ENCODE measurements around the gene SMC4.

SMC4 gene

DNA sequence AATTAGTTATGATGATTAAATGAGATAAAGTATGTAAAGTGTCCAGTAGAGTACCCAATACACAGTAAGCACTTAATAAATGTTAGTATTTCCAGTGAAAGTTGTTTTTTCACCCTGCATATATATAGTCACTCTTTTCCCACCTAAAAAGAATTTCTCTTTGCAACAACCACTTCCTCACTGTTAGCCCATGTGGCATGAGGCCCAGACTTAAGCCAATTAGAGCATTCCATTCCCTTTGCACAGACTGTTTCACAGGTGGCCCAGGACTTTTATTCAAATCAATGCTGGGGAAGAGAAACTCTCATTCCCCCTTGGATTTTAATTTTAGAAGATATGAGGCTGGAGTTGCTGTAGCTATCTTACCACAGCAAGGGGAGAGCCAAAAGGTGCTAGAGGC lies 4.2 kb upstream of the SMC4 start:
- no peak for DNase-seq (ENCODE audit: low read depth)

DNA sequence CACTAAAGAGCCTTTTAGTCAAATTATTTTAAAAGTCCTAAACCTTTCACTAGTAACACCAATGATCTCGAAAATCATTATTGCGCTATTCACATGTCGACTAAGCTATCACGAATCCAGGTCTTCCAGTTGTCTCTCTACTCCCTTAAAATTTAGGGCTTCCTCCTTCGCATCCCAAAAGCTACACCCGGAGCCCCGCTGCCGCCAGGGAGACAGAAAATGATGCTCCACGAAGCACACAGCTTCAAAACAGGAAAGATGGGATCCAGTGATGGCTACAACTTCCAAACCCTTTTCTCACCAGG lies 678 bp upstream of the SMC4 start:
- no peak for DNase-seq (ENCODE audit: low read depth)

DNA sequence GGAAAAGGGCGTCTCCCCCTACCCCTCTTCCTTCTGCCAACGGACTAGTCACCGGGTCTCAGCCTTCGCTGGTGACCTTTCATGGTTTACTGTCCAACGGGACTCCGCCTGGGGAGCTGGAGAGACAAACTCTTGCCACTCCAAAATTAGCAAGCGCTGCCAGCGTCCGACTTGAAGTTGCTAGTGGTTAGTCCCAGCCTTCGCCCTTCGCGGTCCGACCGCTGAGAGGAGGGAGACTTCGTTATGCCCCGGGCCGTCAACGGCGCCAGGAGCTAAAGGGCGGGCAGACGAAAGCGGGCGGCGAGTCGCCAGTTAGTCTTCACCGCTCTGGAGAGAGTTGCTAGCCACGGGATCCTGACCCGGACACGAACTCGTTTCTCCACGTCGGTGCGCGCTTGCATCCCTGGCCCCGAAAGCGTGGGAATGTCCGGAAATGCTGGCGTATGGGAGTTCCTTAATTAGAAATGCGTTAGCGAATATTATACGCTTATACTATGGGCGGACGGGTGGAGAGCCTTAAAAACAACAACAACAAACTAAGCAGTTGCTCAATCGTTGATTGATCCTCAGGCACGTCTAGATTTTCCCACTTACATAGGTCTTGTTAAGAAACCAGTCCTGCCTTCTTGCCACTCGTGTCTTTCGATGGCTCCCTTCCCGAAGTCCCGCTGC lies 716 bp downstream of the SMC4 start:
- DNase-seq (ENCODE audit: low read depth) = no peak

DNA sequence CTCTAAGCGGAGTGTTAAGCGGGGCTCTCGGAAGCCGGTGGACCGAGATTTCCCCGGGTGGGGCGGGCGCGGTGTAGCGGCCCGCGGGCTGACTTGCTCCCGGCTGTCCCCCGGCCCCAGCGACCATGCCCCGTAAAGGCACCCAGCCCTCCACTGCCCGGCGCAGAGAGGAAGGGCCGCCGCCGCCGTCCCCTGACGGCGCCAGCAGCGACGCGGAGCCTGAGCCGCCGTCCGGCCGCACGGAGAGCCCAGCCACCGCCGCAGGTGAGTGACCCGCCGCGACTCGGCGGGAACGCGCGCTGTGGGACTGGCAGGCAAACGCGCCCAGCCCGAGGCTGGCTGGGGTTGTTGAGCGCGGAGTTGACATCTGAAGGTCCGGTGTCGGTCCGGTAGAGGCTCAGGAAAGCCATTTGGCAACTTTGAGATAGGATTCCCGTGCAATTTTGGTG lies 1.3 kb downstream of the SMC4 start:
- DNase-seq (ENCODE audit: low read depth) = no peak

DNA sequence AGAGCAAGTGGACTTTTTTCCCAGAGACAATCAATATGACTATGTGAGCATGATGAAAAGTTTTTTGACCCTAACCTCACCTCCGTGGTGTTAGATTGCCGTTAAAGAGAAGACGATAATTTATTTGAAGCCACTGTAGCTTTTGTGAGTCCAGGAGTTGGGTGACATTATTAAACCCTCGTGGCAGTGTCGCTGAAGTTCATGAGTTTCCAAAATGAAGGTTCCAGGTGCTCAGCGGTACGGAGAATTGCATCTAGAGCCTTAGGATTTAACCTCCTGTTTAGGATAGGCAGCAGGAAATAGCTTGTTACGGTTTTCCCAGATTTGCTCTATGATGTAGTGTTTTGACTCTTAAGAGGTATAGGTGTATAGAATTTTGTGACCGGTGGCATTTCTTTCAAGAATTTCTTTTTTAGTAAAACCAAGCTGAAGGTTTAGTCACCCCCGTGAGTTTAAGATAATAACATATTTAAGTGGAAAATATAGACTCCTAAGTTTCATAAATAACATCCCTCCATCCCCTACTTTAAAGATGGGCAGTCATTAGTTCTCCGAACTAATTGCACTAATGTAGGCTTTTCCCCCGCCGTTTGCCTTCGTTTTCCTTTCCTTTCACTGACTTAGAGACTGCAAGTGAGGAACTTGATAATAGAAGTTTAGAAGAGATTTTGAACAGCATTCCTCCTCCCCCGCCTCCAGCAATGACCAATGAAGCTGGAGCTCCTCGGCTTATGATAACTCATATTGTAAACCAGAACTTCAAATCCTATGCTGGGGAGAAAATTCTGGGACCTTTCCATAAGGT lies 2.0 kb downstream of the SMC4 start:
- DNase-seq (ENCODE audit: low read depth) = no peak

DNA sequence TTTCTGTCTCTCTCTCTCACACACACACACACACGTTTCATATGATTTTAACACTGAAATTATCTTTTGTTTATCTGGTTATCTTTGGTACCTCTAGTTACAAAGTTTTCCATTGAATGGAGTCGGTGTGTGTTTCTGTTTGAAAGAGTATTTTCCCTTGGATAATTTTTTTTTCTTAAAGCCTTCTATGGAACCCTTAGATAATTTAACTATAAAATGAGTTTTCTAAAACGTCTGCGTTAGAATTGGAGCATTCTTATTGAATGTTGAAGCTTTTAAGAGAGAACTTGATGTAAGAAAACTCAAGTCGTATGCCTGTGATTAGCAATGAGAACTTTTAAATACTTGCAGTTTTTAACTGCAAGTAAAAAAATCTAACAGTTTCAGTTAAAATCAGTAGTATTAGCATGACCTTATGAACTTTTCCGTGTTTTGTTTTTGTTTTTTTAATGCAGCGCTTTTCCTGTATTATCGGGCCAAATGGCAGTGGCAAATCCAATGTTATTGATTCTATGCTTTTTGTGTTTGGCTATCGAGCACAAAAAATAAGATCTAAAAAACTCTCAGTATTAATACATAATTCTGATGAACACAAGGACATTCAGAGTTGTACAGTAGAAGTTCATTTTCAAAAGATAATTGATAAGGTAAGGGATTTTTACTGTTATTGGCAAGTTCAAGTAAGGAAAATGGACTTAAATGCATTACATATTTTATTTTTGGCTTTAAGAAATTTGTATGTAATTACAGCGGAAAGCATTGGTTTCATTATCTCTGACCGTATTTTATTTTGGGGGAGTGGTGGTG lies 3.0 kb downstream of the SMC4 start:
- DNase-seq (ENCODE audit: low read depth) = no peak

DNA sequence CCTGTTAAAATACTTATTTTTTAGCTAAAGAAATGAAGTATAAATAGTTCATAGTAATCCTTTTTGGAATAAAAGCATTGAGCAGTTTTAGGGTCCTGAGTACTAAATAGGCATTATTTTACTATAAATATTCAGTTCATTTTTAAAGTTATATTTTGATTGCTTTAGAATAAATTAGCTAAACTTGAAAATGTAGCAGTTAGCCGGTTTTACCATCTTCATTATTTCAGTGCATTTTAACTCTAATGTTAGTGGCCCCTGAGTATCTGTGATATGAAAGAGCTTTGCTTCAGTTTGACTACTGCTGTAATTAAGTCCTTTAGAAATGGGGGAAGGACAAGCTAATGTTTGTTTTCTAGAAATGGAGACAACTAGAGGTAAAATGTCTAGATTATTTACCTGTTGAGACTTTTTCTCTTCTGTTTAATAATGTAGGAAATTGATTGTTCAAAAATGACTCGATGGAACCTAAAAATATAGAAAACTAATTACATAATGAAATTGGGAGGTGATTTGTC lies 3.6 kb downstream of the SMC4 start:
- no peak for DNase-seq (ENCODE audit: low read depth)

DNA sequence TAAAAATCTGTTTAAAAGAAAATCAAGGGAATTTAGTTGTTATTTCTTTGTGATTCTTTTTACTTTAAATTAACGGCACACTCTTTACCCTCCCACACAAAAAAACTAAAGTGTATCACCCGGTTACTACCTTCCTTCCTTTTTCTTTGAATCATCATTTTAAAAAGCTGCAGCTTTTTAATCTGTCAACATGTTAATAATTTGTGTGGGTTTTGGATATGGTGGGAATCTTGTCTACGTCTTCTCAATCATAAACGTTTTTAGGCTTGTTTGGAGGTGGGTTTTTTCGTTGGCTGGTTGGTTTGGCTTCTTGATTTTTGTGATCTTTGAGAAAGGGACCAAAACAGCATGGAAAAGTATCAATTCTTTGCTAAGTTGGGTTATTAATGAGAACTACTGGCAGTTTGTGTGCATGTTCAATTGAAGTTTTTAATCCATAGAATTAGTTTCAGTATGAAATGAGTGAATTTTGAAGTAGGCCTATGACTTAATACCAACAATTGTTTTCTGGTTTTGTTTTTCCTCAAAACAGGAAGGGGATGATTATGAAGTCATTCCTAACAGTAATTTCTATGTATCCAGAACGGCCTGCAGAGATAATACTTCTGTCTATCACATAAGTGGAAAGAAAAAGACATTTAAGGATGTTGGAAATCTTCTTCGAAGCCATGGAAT lies 4.5 kb downstream of the SMC4 start:
- DNase-seq (ENCODE audit: low read depth) = no peak

DNA sequence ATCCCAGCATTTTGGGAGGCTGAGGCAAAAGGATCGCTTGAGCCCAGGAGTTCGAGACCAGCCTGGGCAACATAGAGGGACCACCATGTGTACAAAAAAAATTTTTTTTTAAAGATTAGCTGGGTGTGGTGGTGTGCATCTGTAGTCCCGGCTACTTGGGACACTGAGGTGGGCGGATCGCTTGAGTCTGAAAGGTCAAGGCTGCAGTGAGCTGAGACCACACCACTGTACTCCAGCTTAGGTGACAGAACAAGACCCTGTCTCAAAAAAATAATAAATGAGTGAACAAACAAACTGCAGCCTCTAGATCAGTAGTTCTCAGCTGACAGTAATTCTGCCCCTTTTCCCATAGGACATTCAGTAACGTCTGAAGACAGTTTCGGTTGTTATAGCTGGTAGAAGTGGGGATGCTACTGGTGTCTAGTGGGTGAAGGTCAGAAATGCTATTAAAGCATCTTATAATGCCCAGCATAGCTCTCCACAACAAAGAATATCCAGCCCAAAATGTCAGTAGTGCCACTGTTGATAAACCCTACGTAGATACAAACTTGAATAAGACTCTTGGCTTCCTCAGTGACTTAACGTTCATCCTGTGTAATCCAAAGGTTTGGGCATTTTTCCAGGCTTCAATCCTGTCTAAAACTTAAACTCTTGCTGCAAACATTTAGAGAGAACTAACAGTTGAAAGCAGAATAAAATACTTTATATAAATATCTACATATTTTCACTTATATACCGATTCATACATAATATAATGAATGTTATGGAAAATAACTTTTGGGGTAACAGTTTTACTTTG lies 10.6 kb downstream of the SMC4 start:
- DNase-seq (ENCODE audit: low read depth) = no peak

DNA sequence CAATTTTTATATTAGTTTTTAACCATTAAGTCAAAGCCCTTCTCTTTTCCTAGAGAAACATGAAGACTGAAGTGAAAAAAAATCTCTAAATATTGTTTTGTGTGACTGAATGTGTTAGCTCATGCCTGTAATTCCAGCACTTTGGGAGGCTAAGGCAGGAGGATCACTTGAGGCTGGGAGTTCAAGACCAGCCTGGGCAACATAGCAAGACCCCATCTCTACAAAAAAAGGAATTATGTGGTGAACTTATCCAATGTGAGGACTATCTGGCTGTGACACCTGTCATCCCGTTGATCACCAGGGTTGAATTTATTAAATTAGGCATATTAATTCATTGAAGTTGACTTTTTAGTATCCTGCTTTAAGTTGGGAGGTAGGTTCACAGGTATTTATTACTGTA lies 13.0 kb downstream of the SMC4 start:
- DNase-seq (ENCODE audit: low read depth) = no peak

DNA sequence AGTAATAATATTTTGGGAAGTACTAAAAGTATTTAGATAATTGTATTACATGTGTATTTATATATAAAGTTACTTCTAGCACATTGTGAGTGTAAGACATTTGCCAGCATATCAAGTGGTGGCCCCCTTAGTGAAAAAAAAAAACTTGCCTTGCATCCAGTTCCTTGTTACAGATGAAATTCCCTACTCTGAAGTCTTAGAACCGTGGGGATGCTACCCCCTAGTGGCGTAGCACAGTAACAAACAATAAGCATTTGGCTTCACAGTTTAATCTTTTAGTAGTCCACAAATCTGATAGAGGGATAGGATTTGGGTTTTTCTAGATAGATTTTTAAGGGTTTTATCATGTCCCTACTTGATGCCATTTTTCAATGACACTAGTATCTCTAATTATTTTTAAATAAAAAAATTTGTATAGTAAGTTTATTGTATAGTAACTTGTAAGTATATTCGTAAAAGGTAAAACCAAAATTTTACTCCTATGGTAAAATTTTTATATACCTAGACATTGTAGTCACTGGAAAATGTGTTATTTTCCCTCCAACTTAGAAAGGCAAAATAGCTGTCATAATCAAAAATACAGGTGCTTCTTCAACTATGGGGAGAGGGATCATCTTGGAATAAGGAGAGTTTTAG lies 14.3 kb downstream of the SMC4 start:
- DNase-seq (ENCODE audit: low read depth) = peak; percentile 46

DNA sequence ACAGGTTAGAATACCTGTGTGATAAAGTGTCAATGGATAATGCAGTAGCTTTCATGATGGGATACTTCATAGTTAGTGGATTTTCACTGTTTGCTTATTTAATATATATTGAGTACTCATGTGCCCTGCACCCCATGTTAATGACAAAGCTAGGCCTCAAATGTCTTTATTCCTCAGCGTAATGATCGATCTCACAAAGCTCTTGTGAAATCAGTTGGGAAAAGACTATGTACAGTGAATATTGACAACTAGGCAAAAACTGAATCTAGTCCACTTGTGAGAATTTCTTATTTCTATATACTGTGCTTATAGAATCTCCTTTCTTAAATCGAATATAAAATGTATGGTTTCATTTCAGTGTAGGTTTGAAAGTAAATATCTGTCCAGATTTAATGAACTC lies 17.9 kb downstream of the SMC4 start:
- DNase-seq (ENCODE audit: low read depth) = no peak

DNA sequence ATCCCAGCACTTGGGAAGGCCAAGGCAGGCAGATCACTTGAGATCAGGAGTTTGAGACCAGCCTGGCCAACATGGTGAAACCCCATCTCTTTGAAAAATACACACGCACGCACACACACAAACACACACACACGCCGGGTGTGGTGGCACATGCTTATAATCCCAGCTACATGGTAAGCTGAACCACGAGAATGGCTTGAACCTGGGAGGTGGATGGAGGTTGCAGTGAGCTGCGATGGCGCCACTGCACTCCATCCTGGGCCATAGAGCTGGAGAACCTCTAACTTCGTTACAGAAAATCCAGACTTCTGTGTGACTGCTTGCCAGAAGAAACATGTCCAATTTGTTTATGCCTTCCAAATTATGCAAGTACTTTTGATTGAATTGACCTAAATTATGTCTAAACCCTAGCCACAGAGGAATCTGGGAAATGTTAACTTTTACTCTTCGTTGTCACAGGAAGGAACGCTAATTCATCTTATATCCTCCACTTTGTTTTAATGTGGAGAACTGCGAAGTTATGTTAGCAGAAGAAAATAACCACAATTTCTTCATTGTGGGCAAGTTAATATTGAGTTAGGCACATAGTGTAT lies 28.5 kb downstream of the SMC4 start:
- DNase-seq (ENCODE audit: low read depth) = no peak

DNA sequence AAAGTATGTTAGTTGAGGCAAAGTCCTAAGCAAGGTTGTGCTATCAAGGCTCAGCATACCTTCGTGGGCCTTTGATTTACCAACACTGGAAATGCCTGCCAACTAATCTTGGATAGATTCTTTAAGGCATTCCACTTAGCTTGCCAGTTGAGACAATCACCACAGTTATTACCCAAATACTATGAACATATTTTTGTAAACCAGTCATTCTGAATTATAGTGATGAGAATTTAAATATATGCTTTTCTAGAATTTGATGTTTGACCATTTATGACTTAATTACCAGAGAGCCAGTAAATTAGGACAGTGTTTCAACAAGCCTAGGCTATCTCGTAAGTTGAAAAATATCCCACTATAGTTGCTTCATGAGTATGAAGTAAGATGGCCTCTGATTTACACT lies 34.6 kb downstream of the SMC4 start:
- no peak for DNase-seq (ENCODE audit: low read depth)

DNA sequence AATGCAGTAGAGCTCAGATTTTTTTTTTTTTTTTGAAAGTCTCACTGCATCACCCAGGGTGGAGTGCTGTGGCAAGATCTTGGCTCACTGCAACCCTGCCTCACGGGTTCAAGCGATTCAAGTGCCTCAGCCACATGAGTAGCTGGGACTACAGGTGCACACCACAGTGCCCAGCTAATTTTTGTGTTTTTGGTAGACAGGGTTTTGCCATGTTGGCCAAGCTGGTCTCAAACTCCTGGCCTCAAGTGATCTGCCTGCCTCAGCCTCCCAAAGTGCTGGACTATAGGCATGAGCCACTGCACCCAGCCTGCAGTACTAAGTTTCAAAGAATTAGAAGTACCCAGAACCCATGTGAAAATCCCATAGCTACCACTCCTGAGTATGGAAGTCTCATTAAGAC lies 35.6 kb downstream of the SMC4 start:
- DNase-seq (ENCODE audit: low read depth) = no peak

DNA sequence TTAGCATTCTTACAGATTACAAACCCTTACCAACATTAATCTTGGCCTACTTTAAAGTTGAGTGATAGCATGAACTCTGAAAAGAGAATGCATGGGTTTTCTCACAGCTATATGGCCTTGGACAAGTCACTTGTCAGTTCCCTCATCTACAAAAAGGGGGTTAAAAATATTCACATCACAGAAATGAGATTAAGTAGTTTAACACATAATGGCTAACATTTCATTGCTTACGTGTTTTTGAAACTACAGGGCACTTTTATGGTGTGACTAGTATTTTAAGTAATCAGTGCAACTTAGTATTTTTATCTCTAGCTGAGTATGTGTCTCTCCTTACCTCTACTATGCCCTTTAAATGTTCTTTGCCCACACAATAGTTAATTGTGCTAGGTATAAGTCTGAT lies 36.3 kb downstream of the SMC4 start:
- DNase-seq (ENCODE audit: low read depth) = no peak

DNA sequence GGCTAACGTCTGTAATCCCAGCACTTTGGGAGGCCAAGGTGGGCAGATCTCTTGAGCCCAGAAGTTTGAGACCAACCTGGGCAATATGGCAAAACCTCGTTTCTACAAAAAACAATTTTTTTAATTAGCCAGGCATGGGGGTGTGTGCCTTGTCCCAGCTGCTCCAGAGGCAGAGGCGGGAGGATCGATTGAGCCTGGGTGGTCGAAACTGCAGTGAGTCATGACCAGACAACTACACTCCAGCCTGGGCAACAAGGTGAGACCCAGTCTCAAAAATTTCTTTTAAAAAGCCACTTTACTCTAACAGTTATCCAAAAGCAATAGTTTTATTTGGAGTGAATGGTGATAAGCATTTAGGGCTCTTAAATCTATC lies 37.6 kb downstream of the SMC4 start:
- DNase-seq (ENCODE audit: low read depth) = no peak

DNA sequence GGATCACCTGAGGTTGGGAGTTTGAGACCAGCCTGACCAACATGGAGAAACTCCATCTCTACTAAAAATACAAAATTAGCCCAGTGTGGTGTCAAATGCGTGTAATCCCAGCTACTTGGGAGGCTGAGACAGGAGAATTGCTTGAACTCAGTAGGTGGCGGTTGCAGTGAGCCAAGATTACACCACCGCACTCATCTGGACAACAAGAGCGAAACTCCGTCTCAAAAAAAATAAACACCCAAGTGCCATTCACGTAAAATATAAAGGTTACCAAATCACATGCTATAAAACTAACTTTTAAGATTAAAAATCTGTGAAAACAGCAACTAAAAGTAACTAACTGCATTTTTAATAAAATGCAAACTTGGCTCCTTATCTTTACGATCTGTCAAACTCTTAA lies 41.2 kb downstream of the SMC4 start:
- DNase-seq (ENCODE audit: low read depth) = no peak

DNA sequence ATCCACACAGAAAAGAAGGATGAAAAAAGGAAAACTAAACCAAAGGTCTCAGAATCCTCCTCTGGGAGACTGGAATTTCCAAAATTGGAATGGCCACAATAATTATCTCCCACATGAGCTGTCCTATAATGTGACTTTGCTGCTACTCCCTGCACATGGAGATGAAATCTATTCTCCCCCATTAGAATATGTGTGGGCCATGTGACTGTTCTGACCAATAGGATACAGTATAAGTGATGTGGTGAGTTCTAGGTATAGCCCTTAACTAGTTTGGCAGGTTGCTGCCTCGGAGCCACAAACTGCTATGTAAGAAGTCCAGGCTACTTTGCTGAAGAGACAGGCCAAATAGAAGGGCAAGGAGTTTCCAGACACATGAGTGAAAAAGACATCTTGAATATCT lies 45.0 kb downstream of the SMC4 start:
- no peak for DNase-seq (ENCODE audit: low read depth)

DNA sequence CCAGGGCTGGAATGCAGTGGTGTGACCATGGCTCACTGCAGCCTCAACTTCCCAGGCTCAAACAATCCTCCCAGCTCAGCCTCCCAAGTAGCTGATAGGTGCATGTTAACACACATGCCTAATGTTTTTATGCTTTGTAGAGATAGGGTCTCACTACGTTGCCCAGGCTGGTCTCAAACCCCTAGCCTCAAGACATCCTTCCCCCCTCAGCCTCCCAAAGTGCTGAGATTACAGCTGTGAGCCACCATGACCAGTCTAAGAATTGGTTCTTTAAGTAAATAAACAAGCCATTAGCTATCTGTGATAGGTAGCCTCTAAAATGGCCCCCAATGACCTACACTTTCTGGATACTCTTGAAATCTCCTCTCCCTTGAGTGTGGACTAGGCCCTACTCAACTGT lies 46.4 kb downstream of the SMC4 start:
- no peak for DNase-seq (ENCODE audit: low read depth)

All from stimulated activated CD8-positive, alpha-beta memory T cell treated with anti-CD3 and anti-CD28 coated beads, Interleukin-15, amount 100 ng/mL, for 1 hour (primary cell).